ENCODE data around the gene TMEM171. TPM values are rescaled to one million over a fixed set of nuclear protein-coding genes. Genes with fewer than 3 reads are reported as not detected.

TMEM171 gene
- total and polyA plus RNA-seq, 2 of the 4 experiments (the other 2 are of a cell fraction), result 3.0 to 5.1 TPM

- Histone ChIP-seq H3K14ac (replicated peaks; ENCODE audit: low read depth, low read length) (no peak overlapping the region), H3K9ac (ENCODE audit: low read depth, low read length) (no peak overlapping the region), H2AK5ac (ENCODE audit: low read depth, low read length) (no peak overlapping the region), H2AFZ (replicated peaks; ENCODE audit: low read length, poor library complexity) (no peak overlapping the region), H2BK5ac (ENCODE audit: low read depth, low read length, poor library complexity, severe bottlenecking) (no peak overlapping the region), H3K36me3 (ENCODE audit: control insufficient read depth, insufficient read depth, low read length) (no peaks in the 10 kb centered on the region), H3K4me2 (ENCODE audit: low read depth, low read length) (no peak overlapping the region), H3K9me3 (ENCODE audit: control insufficient read depth, insufficient read depth, low read length) (no peaks in the 10 kb centered on the region), H2BK20ac (ENCODE audit: low read depth, low read length) (no peak overlapping the region), H3K4me3 (ENCODE audit: insufficient read depth, low read depth, low read length) (no peak overlapping the region), H4K5ac (ENCODE audit: low read depth, low read length) (no peak overlapping the region), H3K23ac (ENCODE audit: low read depth, low read length) (no peak overlapping the region), H4K91ac (ENCODE audit: insufficient read depth, low read depth, low read length) (no peak overlapping the region), H3K4ac (ENCODE audit: low read depth, low read length) (no peak overlapping the region), H3K4me1 (ENCODE audit: control insufficient read depth, insufficient read depth, low read length) (no peaks in the 10 kb centered on the region), H3K27me3 (ENCODE audit: control insufficient read depth, insufficient read depth, low read length) (peaks cover 7% of the 10 kb centered on the region), H3K27ac (ENCODE audit: insufficient read depth, low read length) (no peak overlapping the region), H3K79me1 (ENCODE audit: low read depth in 1 of 2, low read length in 2 of 2) (no peaks in the 10 kb centered on the region), H4K20me1 (ENCODE audit: insufficient read depth, low read length) (no peaks in the 10 kb centered on the region), H2AK9ac (replicated peaks; ENCODE audit: low read depth, low read length, poor library complexity) (no peak overlapping the region), H2BK120ac (ENCODE audit: low read depth, low read length) (no peak overlapping the region), H2BK15ac (ENCODE audit: low read depth, low read length) (no peak overlapping the region), H3K9me1 (ENCODE audit: insufficient read depth, low read length) (no peaks in the 10 kb centered on the region), H4K8ac (ENCODE audit: low read depth in 2 of 2, low read length in 2 of 2) (no peak overlapping the region), H3K56ac (ENCODE audit: extremely low read depth, insufficient read depth, low read length) (no peak overlapping the region), H3K18ac (ENCODE audit: low read depth, low read length) (no peak overlapping the region)
- TF ChIP-seq CHD1 (IDR thresholded peaks at IDR 0.05; ENCODE audit: low read depth, low read length) (no peak), USF2 (IDR thresholded peaks at IDR 0.05; ENCODE audit: low read depth, low read length) (no peak), NFE2L2 (IDR thresholded peaks at IDR 0.05; ENCODE audit: low read depth, low read length) (no peak), RCOR1 (IDR thresholded peaks at IDR 0.05; ENCODE audit: insufficient replicate concordance, low read length) (no peak)
- POLR2A ChIA-PET (ENCODE audit: unreplicated experiment), result no interaction called here
- ATAC-seq (ENCODE audit: low read depth) (no peak), DNase-seq (no peak)
- CTCF ChIA-PET, result no interaction called here
- WGBS, 2 experiments (ENCODE audit: extremely low coverage in 2 of 2, insufficient read length in 1 of 2), result 94% methylated on average over 2 of the region's 4 CpGs; no CpG with 5 or more reads in 1 of the 2 experiments
- in situ Hi-C loops (cut with MboI; ENCODE audit: low sequenced_read_pairs) (no loop called here), dilution Hi-C loops (cut with HindIII; ENCODE audit: low sequenced_read_pairs, unreplicated experiment) (no loop called here), intact Hi-C loops (cut with micrococcal nuclease) (no loop called here)
- BruUV-seq (replicated peaks), result no TSS peak
These were observed 37.9 kb downstream of the TMEM171 start for GRCh38 chr5:73158313-73158712.
